ENCODE measurements around the gene ENSA.
"Not testable (repeated sequence)": the region's sequence is repeated elsewhere in the genome, so short reads cannot be mapped to it uniquely, and the experiment has no call there.

ENSA gene

GRCh38 chr1:150628766-150629114 lies 672 bp downstream of the ENSA start:
- peak overlapping the region; percentile 63 for H3K4me3 ChIP-seq (ENCODE audit: control insufficient read depth, low read depth, low read length)
- DNase-seq (ENCODE audit: low read depth), result no peak
- TF ChIP-seq, protein P1, sequence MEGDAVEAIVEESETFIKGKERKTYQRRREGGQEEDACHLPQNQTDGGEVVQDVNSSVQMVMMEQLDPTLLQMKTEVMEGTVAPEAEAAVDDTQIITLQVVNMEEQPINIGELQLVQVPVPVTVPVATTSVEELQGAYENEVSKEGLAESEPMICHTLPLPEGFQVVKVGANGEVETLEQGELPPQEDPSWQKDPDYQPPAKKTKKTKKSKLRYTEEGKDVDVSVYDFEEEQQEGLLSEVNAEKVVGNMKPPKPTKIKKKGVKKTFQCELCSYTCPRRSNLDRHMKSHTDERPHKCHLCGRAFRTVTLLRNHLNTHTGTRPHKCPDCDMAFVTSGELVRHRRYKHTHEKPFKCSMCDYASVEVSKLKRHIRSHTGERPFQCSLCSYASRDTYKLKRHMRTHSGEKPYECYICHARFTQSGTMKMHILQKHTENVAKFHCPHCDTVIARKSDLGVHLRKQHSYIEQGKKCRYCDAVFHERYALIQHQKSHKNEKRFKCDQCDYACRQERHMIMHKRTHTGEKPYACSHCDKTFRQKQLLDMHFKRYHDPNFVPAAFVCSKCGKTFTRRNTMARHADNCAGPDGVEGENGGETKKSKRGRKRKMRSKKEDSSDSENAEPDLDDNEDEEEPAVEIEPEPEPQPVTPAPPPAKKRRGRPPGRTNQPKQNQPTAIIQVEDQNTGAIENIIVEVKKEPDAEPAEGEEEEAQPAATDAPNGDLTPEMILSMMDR (conservative IDR thresholded peaks at IDR 0.05; ENCODE audit: control insufficient read depth, insufficient read depth, low read depth, low read length), result no peak

GRCh38 chr1:150627826-150628410 lies 1.5 kb downstream of the ENSA start:
- DNase-seq (ENCODE audit: low read depth), result no peak
- TF ChIP-seq, protein P1 (conservative IDR thresholded peaks at IDR 0.05; ENCODE audit: control insufficient read depth, insufficient read depth, low read depth, low read length), result no peak
- H3K4me3 ChIP-seq (ENCODE audit: control insufficient read depth, low read depth, low read length), result peak overlapping the region; percentile 63

DNA sequence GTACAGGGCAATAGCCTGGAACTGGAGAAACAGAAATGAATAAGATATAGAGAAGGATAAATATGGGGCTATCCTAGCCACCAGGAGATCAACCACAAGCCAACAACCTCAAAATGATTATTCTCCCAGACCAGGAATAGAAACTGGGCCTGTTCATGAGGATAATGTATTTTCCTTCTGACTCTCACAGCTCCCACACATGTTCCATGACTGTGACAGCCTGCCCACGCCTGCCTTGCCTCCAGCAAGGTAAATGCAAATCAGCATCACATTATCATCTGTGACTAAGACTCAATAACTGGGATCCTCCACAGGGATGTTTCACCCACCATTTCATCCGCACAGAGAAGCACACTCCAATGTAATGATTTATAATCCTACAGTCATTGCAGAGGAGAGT lies 3.3 kb downstream of the ENSA start:
- TF ChIP-seq, protein P1 (conservative IDR thresholded peaks at IDR 0.05; ENCODE audit: control insufficient read depth, insufficient read depth, low read depth, low read length), result no peak

DNA sequence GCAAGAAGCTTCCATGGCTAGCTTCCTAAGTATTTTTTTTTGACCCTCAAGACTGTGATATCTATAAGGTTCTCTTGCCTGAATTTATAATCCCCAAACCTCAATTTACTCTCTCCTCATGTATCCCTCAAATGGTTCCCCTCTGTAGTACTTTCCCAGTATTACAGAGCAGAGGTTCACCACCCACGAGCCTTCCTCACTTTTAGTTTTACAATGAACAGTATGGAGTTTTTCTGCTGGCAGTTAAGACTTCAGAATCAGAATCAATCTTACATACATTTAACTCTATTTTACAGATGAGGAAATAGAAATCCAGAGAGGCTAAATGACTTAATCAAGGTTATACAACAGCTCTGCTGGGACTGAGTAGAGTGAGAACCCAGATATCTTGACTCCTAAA lies 4.9 kb downstream of the ENSA start:
- not testable (repeated sequence) for DNase-seq (ENCODE audit: low read depth); H3K4me3 ChIP-seq (ENCODE audit: control insufficient read depth, low read depth, low read length)

More for the DNA sequence above, 3.3 kb downstream of the ENSA start:
- no peak overlapping the region for H3K4me3 ChIP-seq (ENCODE audit: control insufficient read depth, low read depth, low read length)
- no peak for DNase-seq (ENCODE audit: low read depth)

GRCh38 chr1:150624134-150624533 lies 5.3 kb downstream of the ENSA start:
- not testable (repeated sequence) for DNase-seq (ENCODE audit: low read depth)

GRCh38 chr1:150622303-150622975 lies 7.0 kb downstream of the ENSA start:
- peak; percentile 64 for DNase-seq (ENCODE audit: low read depth)
- TF ChIP-seq, protein P1 (conservative IDR thresholded peaks at IDR 0.05; ENCODE audit: control insufficient read depth, insufficient read depth, low read depth, low read length), result peak; percentile 6
- H3K4me3 ChIP-seq (ENCODE audit: control insufficient read depth, low read depth, low read length), result no peak overlapping the region

More at GRCh38 chr1:150624134-150624533, 5.3 kb downstream of the ENSA start:
- H3K4me3 ChIP-seq (ENCODE audit: control insufficient read depth, low read depth, low read length), result not testable (repeated sequence)

DNA sequence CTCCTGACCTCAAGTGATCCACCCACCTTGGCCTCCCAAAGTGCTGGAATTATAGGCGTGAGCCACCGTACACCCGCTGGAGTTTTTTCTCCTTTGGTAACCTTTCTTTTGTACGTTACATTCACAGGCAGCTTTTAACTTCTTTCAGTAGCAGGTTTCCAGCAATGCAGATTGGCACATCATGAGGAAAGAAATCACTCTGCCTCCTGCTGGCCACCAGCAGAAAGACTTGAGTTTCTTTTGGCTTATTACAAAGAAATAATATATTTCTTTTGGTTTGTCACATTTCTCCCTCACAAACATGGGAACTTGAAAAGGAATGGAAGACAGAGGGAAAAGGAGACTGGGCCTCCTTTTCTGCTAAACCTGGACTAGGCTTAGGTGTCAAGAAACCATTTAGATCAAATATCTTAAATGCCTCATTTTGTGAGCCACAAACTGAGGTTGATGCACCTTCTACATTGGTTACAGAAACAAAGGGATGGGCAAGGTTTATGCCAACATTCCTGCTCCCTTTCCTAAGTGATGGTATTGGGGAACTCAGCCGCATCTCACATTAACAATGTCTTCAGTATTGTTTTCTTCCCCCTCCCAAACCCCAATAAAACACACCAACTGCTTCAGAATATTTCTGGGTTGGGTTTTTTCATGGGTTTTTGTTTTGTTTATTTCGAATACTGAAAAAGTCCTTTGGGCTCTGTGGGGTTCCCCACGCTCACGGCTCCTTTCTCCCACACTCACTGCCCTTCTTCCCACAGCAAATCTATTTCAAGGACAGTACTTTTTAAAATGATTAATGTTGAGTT lies 7.7 kb downstream of the ENSA start:
- TF ChIP-seq, protein P1 (conservative IDR thresholded peaks at IDR 0.05; ENCODE audit: control insufficient read depth, insufficient read depth, low read depth, low read length), result peak; percentile 73
- no peak overlapping the region for H3K4me3 ChIP-seq (ENCODE audit: control insufficient read depth, low read depth, low read length)
- DNase-seq (ENCODE audit: low read depth), result peak; percentile 84

All from fibroblast of mammary gland (primary cell).